Cerebellar cortex (tissue), 1 donor: Measurements from ENCODE around the gene LIN52.

Source experiments
- DNase-seq: peaks from one replicate; pipeline ENCODE4 v3.0.0-alpha.2; 2015; ENCODE audit warnings: low spot score

The LIN52 gene

DNA sequence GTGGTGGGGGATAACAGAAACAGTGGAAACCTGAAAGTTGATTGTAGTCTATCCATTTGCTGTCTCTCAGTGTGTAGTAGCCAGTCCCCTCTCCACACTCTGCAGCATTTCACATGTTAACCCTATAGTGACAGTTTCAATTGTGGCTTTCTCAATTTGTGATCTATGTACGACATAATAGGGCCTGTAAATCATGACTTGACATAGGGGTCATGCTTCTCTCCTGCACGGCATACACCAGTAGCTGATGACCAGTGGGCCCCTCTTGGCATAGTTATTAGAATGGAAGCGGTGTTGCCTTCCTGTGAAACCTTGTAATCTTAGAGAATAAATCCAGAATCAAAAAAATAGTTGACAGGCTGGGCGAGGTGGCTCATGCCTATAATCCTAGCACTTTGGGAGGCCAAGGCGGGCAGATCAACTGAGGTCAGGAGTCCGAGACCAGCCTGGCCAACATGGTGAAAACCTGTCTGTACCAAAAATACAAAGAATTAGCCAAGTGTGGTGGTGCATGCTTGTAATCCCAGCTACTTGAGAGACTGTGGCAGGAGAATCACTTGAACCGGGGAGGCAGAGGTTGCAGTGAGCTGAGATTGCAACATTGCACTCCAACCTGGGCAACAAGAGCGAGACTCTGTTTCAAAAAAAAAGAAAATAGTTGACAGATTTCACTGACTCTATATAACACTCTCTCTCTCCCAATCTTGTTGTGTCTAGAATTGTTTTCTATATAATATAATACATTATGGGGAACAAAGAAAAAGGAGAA is 109.9 kb downstream of the LIN52 start:
- DNase-seq, result no peak

DNA sequence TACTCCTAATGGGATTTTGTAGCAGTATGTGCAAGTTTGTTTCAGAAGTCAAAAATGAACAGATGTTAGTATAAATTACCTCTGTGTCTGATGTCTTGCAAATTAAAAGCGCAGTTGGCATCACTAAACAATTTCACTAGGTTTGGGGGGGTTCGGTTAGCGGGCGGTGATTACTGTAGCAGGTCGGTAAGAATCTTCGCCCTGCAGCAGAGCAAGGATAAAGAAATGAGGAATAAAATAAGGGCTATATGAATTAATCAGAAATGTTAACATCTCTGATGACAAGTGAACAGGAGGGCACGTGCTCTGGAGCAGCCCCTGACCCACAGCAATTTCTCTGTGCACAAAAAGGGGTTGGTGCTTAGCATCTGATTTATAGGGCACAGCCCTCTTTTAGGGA is 110.9 kb downstream of the LIN52 start:
- no peak for DNase-seq

DNA sequence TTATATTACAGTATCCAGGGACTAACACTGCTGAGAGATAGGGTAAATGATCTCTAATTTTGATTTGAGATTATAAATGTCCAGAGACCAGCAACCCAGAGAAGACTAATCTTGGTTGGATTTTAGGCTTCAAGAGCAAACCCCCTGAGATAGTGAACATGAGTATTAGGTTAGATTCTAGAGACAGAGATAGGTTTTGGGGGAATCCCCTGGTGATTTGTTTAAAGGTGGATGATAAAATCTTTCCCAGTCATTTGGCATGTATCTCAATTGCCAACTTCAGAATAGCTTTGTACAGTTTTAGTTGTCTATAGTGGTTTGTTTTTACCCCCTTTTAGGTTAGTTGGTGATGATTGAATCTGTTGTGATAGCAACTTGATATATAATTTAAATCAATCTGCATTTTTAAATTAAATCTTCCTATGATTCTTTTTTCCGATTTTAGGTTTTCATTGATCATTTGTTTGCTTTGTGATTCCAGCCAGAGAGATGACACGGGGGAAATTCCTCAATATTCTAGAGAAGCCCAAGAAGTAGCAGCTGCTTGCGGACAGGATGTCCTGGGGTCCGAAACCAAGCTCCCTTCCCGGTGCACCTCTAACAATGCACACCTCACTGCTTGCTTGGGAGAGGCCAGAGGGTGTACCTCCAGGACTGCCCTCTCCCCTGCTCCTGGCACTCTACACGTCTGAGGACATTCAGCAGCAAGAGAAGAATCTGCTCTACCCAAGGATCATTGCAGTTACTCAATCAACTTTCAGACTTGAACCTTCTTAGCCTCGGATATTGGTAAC is 113.9 kb downstream of the LIN52 start:
- no peak for DNase-seq

DNA sequence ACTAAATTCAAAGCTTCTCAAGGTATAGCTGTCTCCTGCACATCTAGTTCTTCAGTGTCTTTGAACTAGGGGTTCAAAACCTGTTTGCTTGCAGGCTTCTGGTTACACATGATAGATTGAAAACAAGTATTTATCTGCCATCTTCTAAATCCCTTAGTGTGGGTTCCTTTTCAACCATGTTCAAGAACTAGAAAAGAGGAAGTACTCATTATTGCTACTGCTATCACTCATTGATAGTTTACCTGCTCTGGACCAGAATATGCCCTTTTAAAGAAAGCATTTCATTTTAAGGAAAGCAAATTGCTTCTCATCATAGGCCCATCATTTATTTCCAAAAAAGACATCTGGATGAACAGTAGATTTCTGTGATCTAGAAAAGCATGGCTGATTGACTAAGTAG is 117.4 kb downstream of the LIN52 start:
- DNase-seq, result no peak

GRCh38 chr14:74203639-74204038 is 118.9 kb downstream of the LIN52 start:
- no peak for DNase-seq

DNA sequence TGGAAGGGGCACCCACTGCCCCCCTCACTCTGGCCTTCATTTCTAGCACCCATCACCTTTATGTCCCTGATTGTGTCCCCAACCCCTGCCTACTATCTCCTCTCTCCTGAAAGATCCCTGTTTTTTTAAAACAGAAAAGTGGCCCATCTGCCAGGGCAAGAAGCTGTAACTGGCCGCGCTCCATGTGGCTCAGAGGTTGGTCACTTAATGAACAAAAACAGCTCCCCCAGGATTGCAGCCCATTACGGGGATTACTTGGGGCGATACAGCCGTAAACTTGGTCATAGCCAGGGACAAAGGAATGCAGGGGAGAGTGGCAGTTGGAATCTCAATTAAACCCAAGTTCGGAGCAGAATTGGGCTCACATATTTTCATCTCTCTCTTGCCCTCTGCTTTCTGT is 119.7 kb downstream of the LIN52 start:
- DNase-seq, result no peak

- DNase-seq, result no peak
Observed at GRCh38 chr14:74205882-74206281, 121.1 kb downstream of the LIN52 start.

DNA sequence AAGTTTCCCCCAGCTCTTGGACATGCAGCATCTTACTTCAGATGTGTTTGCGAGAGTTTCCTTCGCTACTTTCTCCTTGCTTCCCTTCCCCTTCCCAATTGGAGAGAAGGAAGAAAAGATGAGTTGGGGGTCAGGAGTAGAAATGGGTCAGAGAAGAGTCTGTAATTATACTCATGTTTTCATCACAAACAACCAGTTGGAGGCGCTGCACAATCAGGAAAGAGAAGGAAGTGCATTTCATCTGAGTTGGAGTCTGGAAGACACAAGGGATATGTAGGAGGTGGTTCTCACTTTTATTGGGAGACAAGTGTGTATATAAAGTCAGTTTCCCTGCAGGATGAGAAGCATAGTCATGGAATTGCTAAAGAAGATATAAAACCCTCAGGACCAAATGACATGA is 123.2 kb downstream of the LIN52 start:
- peak; percentile 27 for DNase-seq

DNA sequence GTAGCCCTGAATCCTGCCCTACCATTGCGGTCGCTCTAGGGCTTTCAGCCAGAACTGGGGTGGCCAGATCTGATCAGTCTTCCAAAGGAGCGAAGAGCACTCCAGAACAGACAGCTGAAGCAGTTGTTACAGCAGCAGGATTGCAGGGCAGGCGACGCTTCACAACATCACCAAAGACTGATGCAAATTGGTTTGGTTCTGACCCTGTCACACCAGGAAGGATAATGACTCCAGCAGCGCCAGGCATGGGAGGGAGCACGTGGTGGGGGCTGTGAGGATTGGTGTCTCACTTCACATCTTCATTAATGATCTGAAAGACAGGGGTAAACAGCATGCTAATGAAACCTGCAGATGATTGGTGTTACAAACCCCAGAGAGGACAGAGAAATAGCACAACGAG is 123.9 kb downstream of the LIN52 start:
- no peak for DNase-seq

GRCh38 chr14:74211945-74212580 is 127.3 kb downstream of the LIN52 start:
- DNase-seq, result no peak

DNA sequence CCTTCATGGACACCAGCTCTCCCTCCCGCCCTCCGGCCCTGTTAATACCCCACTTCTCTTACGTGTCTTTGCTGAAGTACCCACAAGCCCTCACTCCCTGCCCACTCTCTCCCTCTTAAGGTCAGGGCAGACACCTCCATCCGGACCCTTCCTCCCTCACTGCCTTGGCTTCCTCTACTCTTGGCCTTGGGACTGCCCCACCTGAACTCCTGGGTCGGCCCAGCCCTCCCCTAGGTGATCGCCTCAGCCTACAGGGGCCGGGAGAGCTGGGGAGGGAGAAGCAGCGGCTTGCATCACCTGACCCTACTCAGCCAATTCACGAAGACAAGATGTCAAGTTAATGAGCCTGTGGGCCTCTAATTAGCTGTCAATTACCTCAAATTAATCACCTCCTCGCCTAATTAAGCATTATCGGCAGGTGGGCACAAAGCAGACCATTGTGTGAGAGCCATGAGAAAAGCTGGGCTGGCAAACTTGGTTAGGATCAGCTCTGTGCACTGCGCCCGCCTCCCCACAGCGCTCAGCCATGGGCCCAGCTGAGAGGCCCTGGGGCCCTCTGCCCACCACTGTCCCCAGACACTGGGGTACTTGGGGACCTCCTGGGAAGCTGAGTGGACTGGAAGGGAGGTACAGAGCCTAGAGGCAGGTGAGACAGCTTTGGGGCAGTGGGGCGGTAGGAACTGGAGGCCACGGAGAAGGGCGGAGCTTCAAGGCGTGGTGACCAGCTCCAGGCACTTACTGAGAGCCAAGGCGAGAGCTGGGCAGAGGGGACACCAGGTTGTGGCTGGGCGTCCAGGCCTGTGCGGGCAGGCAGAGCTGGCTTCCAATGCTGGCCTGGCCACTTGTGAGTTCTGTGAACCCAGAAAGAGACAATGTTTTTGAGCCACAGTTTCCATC is 129.4 kb downstream of the LIN52 start:
- DNase-seq, result no peak

- DNase-seq, result no peak
Observed at GRCh38 chr14:74216671-74217070, 131.9 kb downstream of the LIN52 start.

DNA sequence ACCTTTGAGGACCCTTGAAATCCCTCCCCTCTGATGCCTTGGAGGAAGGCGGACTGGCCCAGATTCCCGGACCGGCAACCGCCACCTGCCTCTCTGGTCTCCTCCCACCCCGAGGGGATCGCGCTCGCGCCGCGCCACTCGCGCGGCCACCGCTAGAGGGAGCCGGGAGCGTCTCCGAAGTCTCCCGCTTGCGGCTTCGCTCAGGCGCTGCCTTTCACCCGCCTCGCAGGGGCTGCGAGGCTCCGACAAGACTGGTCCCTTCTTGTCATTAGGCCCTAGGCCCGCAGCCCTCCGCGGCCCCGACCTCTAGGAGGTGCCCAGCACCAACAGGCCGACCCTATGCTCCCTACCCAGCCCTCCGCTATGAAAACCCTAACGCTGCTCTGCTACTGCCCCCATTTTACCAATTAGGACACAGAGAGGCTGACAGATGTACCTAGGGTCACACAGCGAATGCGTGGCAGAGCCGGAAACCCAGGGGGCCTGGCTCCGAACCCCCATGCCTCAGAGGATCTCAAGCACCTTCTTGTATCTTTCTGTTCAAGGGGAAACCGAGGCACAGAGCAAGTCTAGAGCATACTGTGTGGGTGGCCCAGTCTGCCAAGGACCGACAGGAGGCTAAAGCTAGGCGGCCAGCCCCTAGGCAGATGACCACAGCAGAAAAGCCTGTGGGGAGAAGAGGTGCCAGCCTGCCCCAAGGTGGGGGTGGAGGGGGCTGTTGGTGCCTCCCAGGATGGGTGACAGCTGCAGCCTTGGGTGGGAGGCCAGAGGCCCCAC is 133.1 kb downstream of the LIN52 start:
- peak; percentile 60 for DNase-seq

DNA sequence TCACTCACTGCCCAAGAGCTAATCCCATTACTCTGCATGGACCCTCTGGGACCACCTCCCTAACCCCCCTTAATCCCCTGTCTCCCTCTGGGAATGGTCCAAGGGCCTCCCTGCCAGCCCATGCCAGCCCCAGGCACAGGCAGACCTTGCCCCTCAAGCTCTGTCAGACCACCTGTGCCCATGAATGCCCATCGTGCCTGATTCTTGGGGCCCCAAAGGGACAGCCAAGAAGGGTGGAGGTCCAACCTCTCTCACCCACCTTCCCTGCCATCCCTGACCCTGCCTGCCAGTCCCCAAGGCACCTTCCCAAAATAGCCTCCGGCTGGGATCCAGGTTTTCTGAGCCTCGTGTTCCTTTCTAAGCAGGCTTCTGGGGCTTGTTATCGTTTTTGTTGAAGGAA is 133.7 kb downstream of the LIN52 start:
- no peak for DNase-seq

- DNase-seq, result no peak
Observed at GRCh38 chr14:74219277-74220205, 134.8 kb downstream of the LIN52 start.

DNA sequence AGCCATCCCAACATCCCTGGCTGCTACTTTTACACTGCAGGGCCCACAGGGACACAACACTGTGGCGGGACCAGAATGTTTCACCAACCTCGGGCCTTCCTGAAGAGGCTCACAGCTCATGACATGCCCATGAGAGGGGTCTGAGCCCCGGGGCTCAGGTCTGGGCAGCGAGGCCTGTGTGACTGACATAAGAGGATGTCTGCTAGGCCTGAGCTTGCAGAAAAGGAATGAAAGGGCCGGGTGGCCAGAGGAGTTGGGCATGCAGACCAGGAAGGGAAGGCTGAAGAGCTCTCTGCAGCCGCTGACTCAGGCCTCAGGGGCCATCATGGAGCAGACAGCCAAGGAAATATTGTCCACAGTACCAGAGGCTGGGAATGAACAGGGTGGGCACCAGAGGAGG is 136.2 kb downstream of the LIN52 start:
- no peak for DNase-seq

DNA sequence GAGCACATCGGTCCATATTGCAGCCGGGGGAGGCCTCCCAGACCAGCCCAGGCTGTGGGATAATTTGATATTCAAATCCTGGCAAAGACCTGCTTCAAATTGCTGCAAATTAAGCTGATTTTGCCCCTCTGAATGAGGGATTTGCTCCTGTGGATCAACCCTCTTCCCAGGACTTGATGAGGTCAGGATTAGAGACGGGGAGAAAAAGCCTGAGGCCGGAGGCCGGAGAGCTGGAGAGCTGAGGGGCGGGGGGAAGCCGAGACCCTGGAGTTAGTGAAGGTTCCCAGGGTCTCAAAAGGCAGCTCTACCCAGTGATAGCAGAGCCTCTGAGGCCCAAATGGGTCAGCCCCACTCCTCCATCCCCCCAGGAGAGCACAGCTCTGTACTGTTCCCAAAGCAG is 137.0 kb downstream of the LIN52 start:
- DNase-seq, result no peak

GRCh38 chr14:74223016-74223415 is 138.3 kb downstream of the LIN52 start:
- no peak for DNase-seq

GRCh38 chr14:74231784-74232183 is 147.0 kb downstream of the LIN52 start:
- DNase-seq, result no peak

- DNase-seq, result no peak
Observed at GRCh38 chr14:74235017-74235416, 150.3 kb downstream of the LIN52 start.
